Retina (tissue), 1 donor: ENCODE data around the gene PRKCE.
A peak's percentile ranks its signal among the peaks of the same experiment; 100 is the strongest.

Experiments used
- DNase-seq: peaks from one replicate; pipeline ENCODE4 v3.0.0-alpha.2; 2016

Gene PRKCE

GRCh38 chr2:46007412-46007811 is 355.9 kb downstream of the PRKCE start:
- no peak for DNase-seq

- DNase-seq, result no peak
Observed at GRCh38 chr2:46008091-46008870, 356.8 kb downstream of the PRKCE start.

GRCh38 chr2:46009315-46009714 is 357.8 kb downstream of the PRKCE start:
- no peak for DNase-seq

- DNase-seq, result no peak
Observed at GRCh38 chr2:46009772-46010171, 358.3 kb downstream of the PRKCE start.

GRCh38 chr2:46010223-46010924 is 358.9 kb downstream of the PRKCE start:
- no peak for DNase-seq

GRCh38 chr2:46010925-46011490 is 359.5 kb downstream of the PRKCE start:
- no peak for DNase-seq

- no peak for DNase-seq
Observed at GRCh38 chr2:46012618-46013240, 361.3 kb downstream of the PRKCE start.

- no peak for DNase-seq
Observed at GRCh38 chr2:46013726-46014125, 362.3 kb downstream of the PRKCE start.

GRCh38 chr2:46014911-46015654 is 363.6 kb downstream of the PRKCE start:
- peak; percentile 21 for DNase-seq

- peak; percentile 18 for DNase-seq
Observed at GRCh38 chr2:46015671-46016070, 364.2 kb downstream of the PRKCE start.

GRCh38 chr2:46016091-46016490 is 364.6 kb downstream of the PRKCE start:
- no peak for DNase-seq

- no peak for DNase-seq
Observed at GRCh38 chr2:46018773-46019591, 367.5 kb downstream of the PRKCE start.

GRCh38 chr2:46020416-46020815 is 368.9 kb downstream of the PRKCE start:
- DNase-seq, result no peak

- no peak for DNase-seq
Observed at GRCh38 chr2:46023165-46023854, 371.8 kb downstream of the PRKCE start.

- DNase-seq, result no peak
Observed at GRCh38 chr2:46024146-46024779, 372.8 kb downstream of the PRKCE start.

- DNase-seq, result no peak
Observed at GRCh38 chr2:46025081-46025480, 373.6 kb downstream of the PRKCE start.

- no peak for DNase-seq
Observed at GRCh38 chr2:46025676-46026075, 374.2 kb downstream of the PRKCE start.

GRCh38 chr2:46026431-46026830 is 375.0 kb downstream of the PRKCE start:
- DNase-seq, result no peak

GRCh38 chr2:46029332-46029811 is 377.9 kb downstream of the PRKCE start:
- no peak for DNase-seq

GRCh38 chr2:46030330-46030729 is 378.9 kb downstream of the PRKCE start:
- DNase-seq, result no peak
